H9 (cell line): ENCODE measurements around the gene LRRTM2. TPM values are rescaled to one million over a fixed set of nuclear protein-coding genes. Genes with fewer than 3 reads are reported as not detected.
A peak's percentile ranks its signal among the peaks of the same experiment; 100 is the strongest.

Experiments used
- DNase-seq: peaks from one replicate; pipeline ENCODE4 v3.0.0-alpha.2; 2017
- H2AFZ ChIP-seq: one replicate; pipeline ENCODE4 v1.6.1; 2013; ENCODE audit warnings: mild to moderate bottlenecking, low read length, control low read depth, moderate library complexity
- H2AK5ac ChIP-seq: 2 replicates; pipeline ENCODE4 v1.6.1; 2013; ENCODE audit warnings: low read length, control low read depth, mixed read lengths; ENCODE audit not compliant: insufficient read length
- H2BK120ac ChIP-seq: one replicate; pipeline ENCODE4 v1.6.1; 2013; ENCODE audit warnings: low read depth, mild to moderate bottlenecking, low read length, control low read depth, inconsistent platforms; ENCODE audit not compliant: poor library complexity, severe bottlenecking
- H2BK12ac ChIP-seq: 2 replicates; pipeline ENCODE4 v1.6.1; 2013; ENCODE audit warnings: low read length, control low read depth, mixed read lengths, low read depth; ENCODE audit not compliant: insufficient read length
- H2BK15ac ChIP-seq: 2 replicates; pipeline ENCODE4 v1.6.1; 2013; ENCODE audit warnings: low read depth, low read length, control low read depth
- H2BK20ac ChIP-seq: one replicate; pipeline ENCODE4 v1.6.1; 2013; ENCODE audit warnings: low read depth, mild to moderate bottlenecking, low read length, control low read depth, inconsistent platforms; ENCODE audit not compliant: poor library complexity, severe bottlenecking
- H2BK5ac ChIP-seq: 2 replicates; pipeline ENCODE4 v1.6.1; 2013; ENCODE audit warnings: low read length, control low read depth, mixed read lengths; ENCODE audit not compliant: insufficient read length
- H3K14ac ChIP-seq: 2 replicates; pipeline ENCODE4 v1.6.1; 2013; ENCODE audit warnings: low read length, control low read depth; ENCODE audit not compliant: insufficient read depth
- H3K18ac ChIP-seq: 2 replicates; pipeline ENCODE4 v1.6.1; 2013; ENCODE audit warnings: low read depth, mild to moderate bottlenecking, mixed read lengths, low read length, control low read depth; ENCODE audit not compliant: insufficient read length
- H3K23ac ChIP-seq: 2 replicates; pipeline ENCODE4 v1.6.1; 2013; ENCODE audit warnings: low read length, control low read depth, mixed read lengths, low read depth; ENCODE audit not compliant: insufficient read length
- H3K23me2 ChIP-seq: 2 replicates; pipeline ENCODE4 v1.6.1; 2013; ENCODE audit warnings: low read depth, mild to moderate bottlenecking, mixed read lengths, low read length, control low read depth; ENCODE audit not compliant: insufficient read length, poor library complexity, severe bottlenecking
- H3K27ac ChIP-seq: 2 replicates; pipeline ENCODE4 v1.5.1; 2013; ENCODE audit warnings: low read length, control low read depth, mixed read lengths, low read depth; ENCODE audit not compliant: insufficient read length
- H3K27me3 ChIP-seq: 2 replicates; pipeline ENCODE4 v1.6.1; 2013; ENCODE audit warnings: low read length, control low read depth, inconsistent platforms; ENCODE audit not compliant: insufficient read depth
- H3K4ac ChIP-seq: 2 replicates; pipeline ENCODE4 v1.6.1; 2013; ENCODE audit warnings: low read depth, mild to moderate bottlenecking, control low read depth, inconsistent platforms, low read length, moderate library complexity
- H3K4me1 ChIP-seq: 2 replicates; pipeline ENCODE4 v1.6.1; 2013; ENCODE audit warnings: low read length, control low read depth, inconsistent platforms; ENCODE audit not compliant: insufficient read depth
- H3K4me2 ChIP-seq: 2 replicates; pipeline ENCODE4 v1.6.1; 2013; ENCODE audit warnings: low read length, control low read depth, mixed read lengths; ENCODE audit not compliant: insufficient read length, insufficient read depth
- H3K56ac ChIP-seq: 2 replicates; pipeline ENCODE4 v1.6.1; 2013; ENCODE audit warnings: low read depth, mild to moderate bottlenecking, mixed read lengths, low read length, control low read depth; ENCODE audit not compliant: insufficient read length
- H3K79me1 ChIP-seq: 2 replicates; pipeline ENCODE4 v1.6.1; 2013; ENCODE audit warnings: low read depth, mild to moderate bottlenecking, moderate library complexity, low read length, control low read depth, inconsistent platforms; ENCODE audit not compliant: insufficient read depth, poor library complexity, severe bottlenecking
- H3K79me2 ChIP-seq: 2 replicates; pipeline ENCODE4 v1.6.1; 2013; ENCODE audit warnings: low read length, control low read depth, inconsistent platforms; ENCODE audit not compliant: insufficient read depth
- H3K9ac ChIP-seq: 2 replicates; pipeline ENCODE4 v1.6.1; 2013; ENCODE audit warnings: low read length, control low read depth, mixed read lengths; ENCODE audit not compliant: insufficient read length; ENCODE audit errors: extremely low read depth
- H3K9me3 ChIP-seq: one replicate; pipeline ENCODE4 v1.6.1; 2013; ENCODE audit warnings: low read depth, low read length, inconsistent platforms; ENCODE audit not compliant: control insufficient read depth
- H3T11ph ChIP-seq: one replicate; pipeline ENCODE4 v1.6.1; 2013; ENCODE audit warnings: mild to moderate bottlenecking, low read length, control low read depth, inconsistent platforms
- H4K20me1 ChIP-seq: one replicate; pipeline ENCODE4 v1.6.1; 2013; ENCODE audit not compliant: control insufficient read depth, insufficient read length, insufficient read depth
- H4K5ac ChIP-seq: 2 replicates; pipeline ENCODE4 v1.6.1; 2013; ENCODE audit warnings: low read depth, mild to moderate bottlenecking, mixed read lengths, low read length, control low read depth; ENCODE audit not compliant: insufficient read length
- H4K8ac ChIP-seq: replicated peaks from 2 replicates; pipeline ENCODE4 v1.6.1; 2013; ENCODE audit warnings: low read length, control low read depth, mixed read lengths, low read depth; ENCODE audit not compliant: insufficient read length
- H4K91ac ChIP-seq: 2 replicates; pipeline ENCODE4 v1.6.1; 2013; ENCODE audit warnings: low read depth, mild to moderate bottlenecking, moderate library complexity, mixed read lengths, low read length, control low read depth; ENCODE audit not compliant: insufficient read length
- H3K27ac Mint-ChIP-seq, 3 experiments: 2 replicates in 2 of 3; 3 replicates in 1 of 3; pipeline ENCODE4 v1.8.0; 2020 to 2021; ENCODE audit warnings: mixed read lengths in 3 of 3, mild to moderate bottlenecking in 1 of 3, moderate library complexity in 1 of 3
- H3K27me3 Mint-ChIP-seq: 2 replicates; pipeline ENCODE4 v1.8.0; 2021; ENCODE audit warnings: low read depth, mild to moderate bottlenecking, moderate library complexity, mixed read lengths
- H3K36me3 Mint-ChIP-seq, 3 experiments: 2 replicates in 2 of 3; 3 replicates in 1 of 3; pipeline ENCODE4 v1.8.0; 2020 to 2021; ENCODE audit warnings: low read depth in 3 of 3, mixed read lengths in 3 of 3; ENCODE audit not compliant: insufficient read depth in 1 of 3
- H3K4me1 Mint-ChIP-seq, 2 experiments: 2 replicates each; pipeline ENCODE4 v1.8.0; 2020; ENCODE audit warnings: mixed read lengths in 2 of 2
- H3K4me3 Mint-ChIP-seq, 2 experiments: 2 replicates in 1 of 2; 3 replicates in 1 of 2; pipeline ENCODE4 v1.8.0; 2020 to 2021; ENCODE audit warnings: mild to moderate bottlenecking in 2 of 2, mixed read lengths in 2 of 2, moderate library complexity in 1 of 2
- H3K9me3 Mint-ChIP-seq, 2 experiments: 2 replicates in 1 of 2; 3 replicates in 1 of 2; pipeline ENCODE4 v1.8.0; 2020; ENCODE audit warnings: mild to moderate bottlenecking in 2 of 2, mixed read lengths in 2 of 2, moderate library complexity in 1 of 2
- CTCF ChIP-seq: fragments of 200-600 bp; sonication (generic); conservative IDR thresholded peaks from 3 replicates; pipeline ENCODE4 v1.8.0; 2021; ENCODE audit warnings: antibody characterized with exemption, mild to moderate bottlenecking
- total RNA-seq: library from RNA; stranded (reverse); gene quantifications from 2 replicates; pipeline ENCODE4 v1.2.1, GENCODE V29; 2021

The LRRTM2 gene
- total RNA-seq, 1 experiment from 2014 or later = not detected

- no peak for DNase-seq
- H3K14ac ChIP-seq = no peak overlapping the region
- H2AK5ac ChIP-seq = no peak overlapping the region
- no peak overlapping the region for H2BK5ac ChIP-seq
- no peak overlapping the region for H2BK120ac ChIP-seq
- H3K4me3 Mint-ChIP-seq = peak overlapping the region in 1 of 2 experiments; percentile 32; a peak in 1 of 5 replicates
- no peaks in the 10 kb centered on the region for H3K23me2 ChIP-seq
- peaks cover 9% of the 10 kb centered on the region for H3K9me3 ChIP-seq
- peaks cover 53 to 55% of the 10 kb centered on the region in 2 experiments for H3K4me1 Mint-ChIP-seq
- H4K20me1 ChIP-seq = no peaks in the 10 kb centered on the region
- no peak overlapping the region for H3K4ac ChIP-seq
- H3K27me3 Mint-ChIP-seq = no peaks in the 10 kb centered on the region; the same call in 1 of the 2 replicates
- H3K4me2 ChIP-seq = no peak overlapping the region
- no peak overlapping the region for H3K56ac ChIP-seq
- H3K9me3 Mint-ChIP-seq = peaks cover 3 to 8% of the 10 kb centered on the region in 2 experiments; a peak in 3 of 5 replicates
- TF ChIP-seq CTCF = no peak
- H4K5ac ChIP-seq = no peak overlapping the region
- H3T11ph ChIP-seq = no peak overlapping the region
- H3K27ac Mint-ChIP-seq = peak overlapping the region; percentile 74 to 92 (median 78); a peak in 5 of 7 replicates
- H3K27ac ChIP-seq = no peak overlapping the region
- H3K27me3 ChIP-seq = no peaks in the 10 kb centered on the region
- H4K91ac ChIP-seq = no peak overlapping the region
- peaks cover 39 to 45% (median 43%) of the 10 kb centered on the region in 3 experiments for H3K36me3 Mint-ChIP-seq
- H3K23ac ChIP-seq = no peak overlapping the region
- H3K18ac ChIP-seq = no peak overlapping the region
- peaks cover 3% of the 10 kb centered on the region; the same call in 1 of the 2 replicates for H3K79me2 ChIP-seq
- no peak overlapping the region for H3K9ac ChIP-seq
- peaks cover 6% of the 10 kb centered on the region; the same call in 1 of the 2 replicates for H3K4me1 ChIP-seq
- no peak overlapping the region for H2BK20ac ChIP-seq
- no peak overlapping the region for H2BK15ac ChIP-seq
- peaks cover 1% of the 10 kb centered on the region for H3K79me1 ChIP-seq
- no peak overlapping the region for H4K8ac ChIP-seq
- H2BK12ac ChIP-seq = no peak overlapping the region
- H2AFZ ChIP-seq = no peak overlapping the region
These were observed 9.4 kb upstream of the LRRTM2 start for GRCh38 chr5:138884554-138884953.
